Measurements from ENCODE around the gene CFAP410.
"Not testable (repeated sequence)": the region's sequence is repeated elsewhere in the genome, so short reads cannot be mapped to it uniquely, and the experiment has no call there.

Gene CFAP410

DNA sequence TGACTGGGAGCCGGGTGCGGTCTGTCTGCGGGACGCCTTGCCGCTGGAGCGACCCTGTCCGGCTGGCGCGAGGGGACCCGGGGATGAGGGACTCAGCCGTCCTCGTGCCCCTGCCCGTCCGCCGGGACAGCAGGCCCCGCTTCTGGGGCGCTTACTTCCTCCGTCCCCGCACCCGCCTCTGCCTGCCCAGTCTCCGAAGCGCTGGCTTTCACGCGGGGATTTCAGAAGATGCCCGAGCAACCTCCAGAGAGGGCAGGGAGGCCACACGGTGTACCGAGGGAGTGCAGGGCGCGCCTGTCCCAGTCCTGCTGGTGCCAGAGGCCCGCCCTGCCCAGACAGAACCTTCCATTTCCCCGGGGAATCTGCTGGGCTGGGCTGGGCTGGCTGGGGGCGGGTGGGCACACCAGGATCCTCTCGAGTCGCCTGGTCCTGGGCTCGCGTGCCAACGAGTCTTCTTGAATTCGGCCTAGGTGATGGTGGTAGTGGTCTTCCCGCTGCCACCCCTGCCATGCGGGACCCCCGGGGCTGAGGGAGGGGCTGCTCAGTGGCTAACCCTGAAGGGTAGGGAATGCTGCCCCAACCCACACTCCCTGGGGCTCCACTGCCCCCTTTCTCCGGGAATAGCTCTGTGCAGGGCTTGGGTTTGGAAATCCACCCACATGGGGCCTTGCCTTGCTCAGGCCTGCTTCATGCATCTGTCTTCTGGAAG is 11.7 kb upstream of the CFAP410 start:
- DNase-seq (ENCODE audit: low read depth in 2 of 2) = no peak

- no peak for DNase-seq (ENCODE audit: low read depth in 2 of 2)
These were observed 10.9 kb upstream of the CFAP410 start for GRCh38 chr21:44349847-44350772.

- no peak for DNase-seq (ENCODE audit: low read depth in 2 of 2)
These were observed 10.2 kb upstream of the CFAP410 start for GRCh38 chr21:44349416-44349846.

DNA sequence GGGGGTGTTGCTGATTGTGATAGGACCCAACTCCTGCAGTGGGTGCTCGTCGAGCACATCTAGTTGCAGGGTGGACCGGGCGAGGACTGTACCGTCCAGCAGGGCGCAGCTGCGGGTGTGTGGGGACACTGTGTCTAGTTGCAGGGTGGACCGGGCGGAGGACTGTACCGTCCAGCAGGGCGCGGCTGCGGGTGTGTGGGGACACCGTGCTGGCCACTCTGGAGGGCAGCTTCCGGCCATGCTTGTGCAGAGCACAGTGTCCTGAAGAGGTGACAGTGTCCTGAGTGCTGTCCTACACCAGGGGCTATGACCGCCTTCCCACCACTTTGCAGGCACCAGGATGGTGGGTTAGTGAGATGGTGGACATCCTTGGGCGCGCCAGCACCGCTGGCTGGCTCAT is 9.7 kb upstream of the CFAP410 start:
- no peak for DNase-seq (ENCODE audit: low read depth in 2 of 2)

- no peak for DNase-seq (ENCODE audit: low read depth in 2 of 2)
These were observed 8.8 kb upstream of the CFAP410 start for GRCh38 chr21:44347911-44348451.

- no peak for DNase-seq (ENCODE audit: low read depth in 2 of 2)
These were observed 6.3 kb upstream of the CFAP410 start for GRCh38 chr21:44345495-44345894.

DNA sequence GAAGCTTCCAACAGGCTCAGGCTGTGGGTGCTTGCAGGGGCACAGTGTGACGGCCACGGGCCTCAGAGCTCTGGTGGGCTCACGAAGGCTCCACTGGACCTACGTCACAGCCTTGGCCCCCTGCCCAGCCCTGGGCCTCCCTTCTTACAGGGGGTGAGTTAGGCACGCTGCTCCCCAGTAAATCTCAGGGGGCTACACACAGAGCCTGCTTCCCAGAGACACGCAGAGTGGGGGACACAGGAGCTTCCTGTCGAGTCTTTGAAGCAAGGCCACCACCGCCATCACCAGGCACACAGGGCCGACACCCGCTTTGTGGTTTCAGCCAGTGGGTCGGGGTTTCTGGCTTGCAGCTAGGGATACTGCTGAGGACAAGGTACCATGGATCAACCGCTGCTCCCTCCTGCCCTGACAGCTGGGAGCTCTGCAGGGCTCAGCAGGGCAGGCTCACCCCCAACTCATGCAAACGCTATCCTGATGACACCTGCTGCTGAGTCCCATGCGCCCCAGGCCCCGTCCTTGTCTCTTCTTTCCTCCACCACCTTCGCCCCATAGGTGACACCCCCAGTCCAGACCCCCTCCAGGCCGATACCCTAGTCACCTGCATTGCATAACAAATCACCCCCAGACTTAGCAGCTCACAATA is 5.5 kb upstream of the CFAP410 start:
- no peak for DNase-seq (ENCODE audit: low read depth in 2 of 2)

- not testable (repeated sequence) for DNase-seq (ENCODE audit: low read depth in 2 of 2)
These were observed 3.8 kb upstream of the CFAP410 start for GRCh38 chr21:44342981-44343380.

DNA sequence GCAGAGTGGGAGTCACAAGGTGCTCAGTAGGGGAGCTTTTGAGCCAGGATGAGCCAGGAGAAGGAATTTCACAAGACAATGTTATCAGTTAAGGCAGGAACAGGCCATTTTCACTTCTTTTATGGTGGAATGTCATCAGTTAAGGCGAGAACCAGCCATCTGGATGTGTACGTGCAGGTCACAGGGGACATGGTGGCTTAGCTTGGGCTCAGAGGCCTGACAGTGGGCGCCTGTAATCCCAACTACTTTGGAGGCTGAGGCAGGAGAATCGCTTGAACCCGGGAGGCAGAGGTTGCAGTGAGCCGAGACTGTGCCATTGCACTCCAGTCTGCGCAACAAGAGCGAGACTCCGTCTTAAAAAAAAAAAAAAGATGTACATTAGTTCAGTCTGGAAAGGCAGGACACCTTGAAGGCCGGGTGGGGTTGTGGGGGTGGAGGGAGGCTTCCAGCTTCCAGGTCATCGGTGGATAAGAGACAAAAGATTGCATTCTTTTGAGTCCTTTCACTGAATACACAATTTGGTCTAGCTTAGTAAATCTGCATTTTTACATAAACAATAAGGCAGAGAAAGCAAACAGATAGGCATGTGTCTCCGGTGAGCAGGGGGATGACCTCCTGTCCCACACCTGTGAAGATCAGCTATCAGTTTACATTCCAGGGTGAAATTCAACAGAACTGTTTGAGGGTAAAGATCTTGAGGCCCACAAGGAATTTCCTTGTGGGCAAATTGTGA is 2.7 kb upstream of the CFAP410 start:
- not testable (repeated sequence) for DNase-seq (ENCODE audit: low read depth in 2 of 2)

DNA sequence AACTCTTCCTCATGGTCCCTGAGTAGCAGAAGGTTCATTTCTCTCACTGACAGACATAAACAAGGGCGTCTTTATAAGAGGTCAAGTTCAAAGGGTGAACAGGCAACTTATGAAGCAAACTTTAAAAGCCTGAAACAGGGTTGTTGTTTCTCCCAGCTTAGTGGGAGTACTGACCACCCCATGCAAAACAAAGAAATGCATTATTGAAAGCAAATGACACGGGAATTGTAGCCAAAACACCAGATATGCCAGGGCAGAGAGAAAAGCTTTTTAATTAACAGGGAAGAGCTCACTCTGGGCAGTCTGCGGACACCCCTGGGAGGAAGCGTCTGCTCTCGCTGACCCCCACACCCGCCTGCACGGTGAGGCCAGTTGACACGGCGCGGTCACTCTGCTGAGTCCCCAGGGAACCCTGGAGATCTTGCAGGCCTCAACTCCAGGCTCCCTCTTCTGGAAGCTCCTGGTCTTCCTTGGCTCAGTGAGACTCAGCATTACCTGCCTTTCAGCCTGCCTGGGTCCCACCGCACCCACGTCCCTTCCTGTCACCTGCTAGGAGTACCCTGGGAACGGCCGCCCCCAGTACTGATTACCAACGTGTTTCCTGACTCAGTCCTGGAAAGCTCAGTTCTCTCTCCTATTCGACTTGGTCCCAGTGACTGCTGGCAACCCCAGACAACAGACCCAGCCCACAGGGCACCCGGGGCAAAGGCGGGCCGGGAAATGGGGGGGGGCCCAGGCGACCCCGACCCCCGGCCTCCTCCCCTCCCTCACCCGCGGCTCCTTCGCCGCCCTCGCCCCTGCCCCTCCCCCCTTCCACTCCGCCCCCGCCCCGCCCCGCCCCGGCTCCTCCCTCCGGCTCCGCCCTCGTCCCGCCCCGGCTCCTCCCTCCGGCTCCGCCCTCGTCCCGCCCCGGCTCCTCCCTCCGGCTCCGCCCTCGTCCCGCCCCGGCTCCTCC is 972 bp downstream of the CFAP410 start:
- DNase-seq (ENCODE audit: low read depth in 2 of 2) = no peak

DNA sequence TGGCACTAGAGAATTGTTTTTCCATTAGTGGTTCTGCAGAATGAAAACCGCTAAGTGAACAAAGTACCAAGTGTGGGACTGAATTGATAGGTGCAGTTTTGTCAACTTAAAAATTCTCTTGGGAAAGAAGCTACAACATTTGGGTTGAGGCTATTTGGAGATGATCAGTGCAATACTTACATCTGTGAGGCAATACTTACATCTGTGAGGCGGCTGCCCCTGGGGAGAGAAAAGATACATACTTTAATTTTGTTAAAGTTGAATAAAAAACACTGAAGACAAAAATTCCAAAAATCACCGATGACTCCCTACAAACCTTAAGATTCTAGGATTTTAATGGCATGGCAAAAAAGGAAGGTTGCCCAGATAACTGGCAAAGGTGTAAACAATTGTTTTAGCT is 1.7 kb downstream of the CFAP410 start:
- DNase-seq (ENCODE audit: low read depth in 2 of 2) = no peak

- DNase-seq (ENCODE audit: low read depth in 2 of 2) = no peak
These were observed 3.7 kb downstream of the CFAP410 start for GRCh38 chr21:44335266-44336059.

DNA sequence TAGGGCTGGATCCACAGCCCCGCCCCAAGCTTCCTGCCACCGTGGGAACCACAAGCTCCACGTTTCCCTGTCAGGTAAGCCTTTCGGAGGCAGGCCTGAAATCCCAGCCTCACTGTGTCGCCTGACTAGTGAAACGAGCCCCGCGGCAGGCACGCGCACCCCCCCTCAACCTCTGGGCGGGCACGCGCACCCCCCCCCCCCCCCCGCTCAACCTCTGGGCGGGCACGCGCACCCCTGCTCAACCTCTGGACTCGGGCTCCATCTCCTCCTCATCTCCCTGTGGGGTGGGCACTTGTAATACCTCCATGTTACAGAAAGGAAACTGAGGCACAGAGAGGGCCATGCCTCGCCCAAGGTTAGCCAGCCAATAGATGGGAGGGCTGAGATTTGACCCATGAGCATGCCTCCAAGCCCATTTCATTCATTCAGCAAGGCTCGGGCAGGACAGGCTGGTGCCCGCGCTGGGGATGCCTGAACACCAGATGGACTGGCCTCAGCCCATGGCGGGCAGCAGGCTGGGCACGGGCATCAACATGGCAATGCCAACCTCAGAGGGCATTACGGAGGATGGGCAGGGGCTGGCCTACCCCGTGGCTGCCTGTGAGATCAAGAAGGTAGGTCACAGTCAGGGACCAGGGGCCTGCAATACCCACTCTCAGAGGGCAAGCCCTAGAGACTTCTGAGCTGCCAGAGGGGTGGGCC is 4.7 kb downstream of the CFAP410 start:
- no peak for DNase-seq (ENCODE audit: low read depth in 2 of 2)

GRCh38 chr21:44333509-44334328 is 5.5 kb downstream of the CFAP410 start:
- DNase-seq (ENCODE audit: low read depth in 2 of 2) = no peak

DNA sequence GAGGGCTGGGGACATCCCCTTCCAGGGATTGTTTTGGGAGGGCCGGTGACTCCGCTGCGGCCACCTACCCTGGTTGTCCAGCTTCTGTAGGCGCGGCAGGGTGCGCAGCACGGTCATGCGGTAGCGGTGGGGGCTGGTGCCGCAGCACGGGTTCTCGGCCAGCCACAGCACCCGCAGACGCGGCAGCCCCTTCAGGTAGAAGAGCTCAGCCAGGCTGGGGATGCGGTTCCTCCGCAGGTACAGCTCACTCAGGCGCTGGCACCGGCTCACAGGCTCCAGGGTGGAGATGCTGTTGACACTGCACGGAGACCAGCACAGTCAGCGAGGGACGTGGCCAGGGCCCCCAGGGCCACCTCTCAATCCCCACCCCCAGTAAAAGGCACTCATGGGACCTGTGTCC is 6.2 kb downstream of the CFAP410 start:
- no peak for DNase-seq (ENCODE audit: low read depth in 2 of 2)

- DNase-seq (ENCODE audit: low read depth in 2 of 2) = no peak
These were observed 6.8 kb downstream of the CFAP410 start for GRCh38 chr21:44332383-44332782.

GRCh38 chr21:44331650-44332307 is 7.4 kb downstream of the CFAP410 start:
- DNase-seq (ENCODE audit: low read depth in 2 of 2) = no peak

Data from stimulated activated CD4-positive, alpha-beta T cell treated with anti-CD3 and anti-CD28 coated beads, Interleukin-4, amount 100 ng/mL, for 48 hours (primary cell).